Erythroblast (primary cell): Measurements from ENCODE around the gene IL11.
"Not testable (repeated sequence)": the region's sequence is repeated elsewhere in the genome, so short reads cannot be mapped to it uniquely, and the experiment has no call there.

Source experiments
- GATA1 ChIP-seq: IDR thresholded peaks from 2 replicates; pipeline ENCODE4 v1.6.1; 2011; ENCODE audit warnings: low read depth, mild to moderate bottlenecking, control low read depth, low read length, moderate library complexity
- POLR2A ChIP-seq: IDR thresholded peaks from 2 replicates; pipeline ENCODE4 v1.6.1; 2011; ENCODE audit warnings: mild to moderate bottlenecking, low read length

GRCh38 chr19:55329791-55330190, 40.5 kb downstream of the IL11 start:
- not testable (repeated sequence) for TF ChIP-seq POLR2A, GATA1
